NOMO-1 (cell line): Measurements from ENCODE around the gene ADAD2.

Experiments
- DNase-seq, 2 experiments: peaks; one replicate each; lab custom pipeline; 2025; ENCODE audit not compliant: unreplicated experiment in 2 of 2; lab: John Stamatoyannopoulos, UW

Gene ADAD2

GRCh38 chr16:84244728-84245127 is 53.8 kb downstream of the ADAD2 start:
- DNase-seq = no peak

DNA sequence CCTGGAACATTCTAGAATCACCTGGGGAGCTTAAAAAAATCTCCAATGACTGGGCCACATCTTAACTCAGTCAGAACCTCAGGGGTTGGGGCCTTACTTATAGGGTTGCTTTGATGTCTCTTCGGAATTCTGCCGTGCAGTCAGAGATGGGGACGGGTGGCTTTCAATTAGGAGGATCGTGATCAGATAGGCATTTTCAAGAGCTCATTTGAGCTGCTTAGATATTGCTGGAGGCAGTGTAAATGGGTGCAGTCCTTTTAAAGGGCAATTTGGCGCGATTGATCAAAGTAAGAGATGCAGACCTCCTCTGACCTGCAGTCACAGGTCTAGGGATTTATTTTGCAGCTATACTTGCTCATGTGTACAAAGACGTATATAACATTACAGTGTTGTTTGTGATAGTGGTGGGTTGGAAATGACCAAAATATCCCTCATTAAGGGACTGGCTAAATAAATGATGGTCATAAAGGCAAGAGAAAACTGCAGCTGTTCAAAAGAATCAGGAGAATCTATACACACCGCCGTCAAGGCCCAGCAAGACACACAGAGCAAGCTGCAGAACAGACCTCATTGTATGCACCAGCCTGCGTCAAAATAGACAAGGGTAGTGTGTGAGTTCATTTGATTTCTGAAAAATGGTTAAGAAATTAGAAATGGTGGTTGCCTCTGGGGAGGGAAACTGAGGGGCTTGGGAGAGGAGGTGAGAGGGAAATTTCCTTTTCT is 55.2 kb downstream of the ADAD2 start:
- no peak for DNase-seq

DNA sequence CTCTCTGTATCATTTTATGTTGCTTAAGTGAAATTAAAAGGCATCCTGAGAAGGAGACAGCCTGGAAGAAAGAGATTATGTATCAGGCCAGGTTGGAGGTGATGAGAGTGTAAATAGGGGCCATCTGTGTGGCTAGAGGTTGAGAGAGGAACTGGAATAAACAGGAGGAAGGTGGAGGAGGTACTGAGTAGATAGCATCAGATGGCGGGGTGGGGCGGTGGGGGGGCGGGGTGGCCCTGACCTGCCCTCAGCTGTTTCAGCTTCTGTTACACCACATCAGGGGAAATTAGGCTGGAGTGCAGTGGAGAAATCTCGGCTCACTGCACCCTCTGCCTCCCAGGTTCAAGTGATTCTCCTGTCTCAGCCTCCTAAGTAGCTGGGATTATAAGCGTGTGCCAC is 55.7 kb downstream of the ADAD2 start:
- DNase-seq = no peak
